ENCODE results near the gene HIBADH. TPM values are rescaled to one million over a fixed set of nuclear protein-coding genes. Genes with fewer than 3 reads are reported as not detected.
"Not testable (repeated sequence)": the region's sequence is repeated elsewhere in the genome, so short reads cannot be mapped to it uniquely, and the experiment has no call there.

HIBADH gene
- total RNA-seq, 4 donors from 2014 or later = 38.9 to 58.8 (median 52.2) TPM

DNA sequence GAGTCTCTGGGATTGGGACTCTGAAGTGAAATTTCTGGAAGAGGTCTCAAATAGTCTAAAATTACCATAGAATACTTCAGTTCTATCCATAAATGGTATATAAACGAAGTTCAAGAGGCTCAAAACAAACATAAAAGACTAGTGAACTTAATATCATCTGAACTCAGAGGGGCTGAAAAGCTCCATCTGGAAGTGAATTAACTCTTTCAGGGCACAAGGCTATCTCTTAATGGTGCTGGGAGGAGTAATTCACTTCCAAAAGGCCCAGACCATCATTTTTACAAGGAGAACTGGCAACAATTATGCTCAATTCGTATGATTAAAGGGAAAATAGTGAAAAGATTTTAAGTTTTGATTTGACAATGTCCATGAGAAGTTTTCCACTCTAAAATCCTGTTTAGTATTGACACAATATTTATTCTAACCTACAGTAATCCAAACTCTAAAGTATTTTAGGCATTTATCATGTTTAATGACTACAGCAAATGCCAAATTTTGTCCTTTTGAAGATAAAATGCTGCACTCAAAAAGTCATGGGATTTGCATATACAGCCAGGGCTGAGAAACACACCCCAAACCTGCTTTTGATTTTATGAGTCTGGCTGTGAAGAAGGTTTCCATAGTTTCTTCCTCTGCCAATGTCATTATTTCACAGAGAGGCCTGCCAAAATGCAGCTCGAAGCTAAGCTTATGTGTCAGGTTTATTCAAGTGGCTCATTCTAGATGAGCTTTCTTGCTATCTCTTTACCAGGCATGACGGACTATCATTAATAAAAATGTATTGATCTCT is 143.9 kb downstream of the HIBADH start:
- H3K4me1 ChIP-seq = peaks cover 0 to 4% of the 10 kb centered on the region in 2 donors
- peak in 1 of 2 donors; percentile 22 for DNase-seq
- H3K36me3 ChIP-seq = no peaks in the 10 kb centered on the region
- no peaks in the 10 kb centered on the region for H3K27me3 ChIP-seq
- intact Hi-C loops (cut with DNase I; ENCODE audit: low total_unique reads) = no loop called here
- no peak overlapping the region for H3K4me3 ChIP-seq
- peak overlapping the region; percentile 7 to 16 for H3K27ac ChIP-seq
- H3K9me3 ChIP-seq = no peaks in the 10 kb centered on the region
- TF ChIP-seq CTCF (IDR thresholded peaks at IDR 0.05) (no peak), POLR2A (IDR thresholded peaks at IDR 0.05) (no peak)

- H3K27me3 ChIP-seq = no peaks in the 10 kb centered on the region
- no peak for TF ChIP-seq POLR2A (IDR thresholded peaks at IDR 0.05)
- TF ChIP-seq CTCF (IDR thresholded peaks at IDR 0.05) = no peak
- H3K36me3 ChIP-seq = no peaks in the 10 kb centered on the region
- no peak for DNase-seq
- peaks cover 0 to 4% of the 10 kb centered on the region in 2 donors for H3K4me1 ChIP-seq
- no peak overlapping the region for H3K4me3 ChIP-seq
- no peak overlapping the region for H3K27ac ChIP-seq
- H3K9me3 ChIP-seq = no peaks in the 10 kb centered on the region
- intact Hi-C loops (cut with DNase I; ENCODE audit: low total_unique reads) = no loop called here
These were observed 146.3 kb downstream of the HIBADH start for GRCh38 chr7:27516421-27516820.

DNA sequence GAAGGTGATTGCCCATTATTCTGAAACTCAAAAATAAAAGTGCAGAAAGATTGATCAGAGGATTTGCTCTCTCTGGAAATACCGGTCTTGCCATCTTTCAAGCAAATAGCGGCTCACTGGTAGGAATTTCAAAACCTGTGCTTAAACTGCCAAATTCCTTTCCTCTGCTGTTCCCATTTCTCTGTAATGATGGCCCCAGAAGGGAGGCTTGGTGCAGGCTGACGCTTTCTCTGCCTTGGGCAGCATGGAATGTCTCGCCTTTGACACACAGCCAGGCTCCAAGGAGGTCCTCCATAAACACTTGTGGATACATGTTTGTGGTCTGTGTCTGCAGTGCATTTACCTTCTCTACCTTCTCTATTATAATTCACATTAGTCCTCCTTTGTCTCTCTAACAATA is 146.8 kb downstream of the HIBADH start:
- H3K4me3 ChIP-seq = no peak overlapping the region
- H3K9me3 ChIP-seq = no peaks in the 10 kb centered on the region
- intact Hi-C loops (cut with DNase I; ENCODE audit: low total_unique reads) = no loop called here
- H3K4me1 ChIP-seq = peaks cover 0 to 3% of the 10 kb centered on the region in 2 donors
- H3K27ac ChIP-seq = no peak overlapping the region
- TF ChIP-seq CTCF (IDR thresholded peaks at IDR 0.05) = no peak
- no peak for TF ChIP-seq POLR2A (IDR thresholded peaks at IDR 0.05)
- no peaks in the 10 kb centered on the region for H3K36me3 ChIP-seq
- no peaks in the 10 kb centered on the region for H3K27me3 ChIP-seq
- no peak for DNase-seq

DNA sequence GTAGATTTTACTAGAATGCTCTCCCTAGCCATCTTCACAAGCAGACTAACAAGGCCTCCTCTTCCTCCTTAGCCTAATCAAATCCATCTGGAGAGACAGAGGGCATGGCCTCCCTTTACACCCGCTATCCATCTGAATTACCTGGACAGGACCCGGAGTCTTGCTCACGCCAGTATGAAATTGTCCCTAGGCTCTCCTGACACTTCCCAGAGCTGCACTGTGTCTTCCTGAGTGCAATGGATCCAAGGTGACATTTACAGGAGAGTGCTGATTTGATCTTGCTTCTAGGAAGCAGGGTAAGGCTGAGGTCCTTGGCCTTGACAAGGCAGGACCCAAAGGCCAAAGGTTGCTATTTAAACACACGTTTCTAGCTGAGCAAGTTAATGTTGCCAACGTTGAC is 147.8 kb downstream of the HIBADH start:
- H3K36me3 ChIP-seq = no peaks in the 10 kb centered on the region
- DNase-seq = no peak
- no peak overlapping the region for H3K27ac ChIP-seq
- H3K4me1 ChIP-seq = no peaks in the 10 kb centered on the region
- H3K4me3 ChIP-seq = no peak overlapping the region
- H3K27me3 ChIP-seq = no peaks in the 10 kb centered on the region
- intact Hi-C loops (cut with DNase I; ENCODE audit: low total_unique reads) = no loop called here
- no peak for TF ChIP-seq CTCF (IDR thresholded peaks at IDR 0.05)
- no peak for TF ChIP-seq POLR2A (IDR thresholded peaks at IDR 0.05)
- H3K9me3 ChIP-seq = no peaks in the 10 kb centered on the region

- no peak for TF ChIP-seq CTCF (IDR thresholded peaks at IDR 0.05)
- no peak for TF ChIP-seq POLR2A (IDR thresholded peaks at IDR 0.05)
These were observed 148.8 kb downstream of the HIBADH start for GRCh38 chr7:27513885-27514284.

GRCh38 chr7:27511370-27511769 is 151.3 kb downstream of the HIBADH start:
- H3K4me1 ChIP-seq; H3K36me3 ChIP-seq; H3K27me3 ChIP-seq; H3K9me3 ChIP-seq; intact Hi-C loops (cut with DNase I; ENCODE audit: low total_unique reads); H3K27ac ChIP-seq; H3K4me3 ChIP-seq; DNase-seq: not testable (repeated sequence)

More at GRCh38 chr7:27513885-27514284, 148.8 kb downstream of the HIBADH start:
- Histone ChIP-seq H3K27me3 (no peaks in the 10 kb centered on the region), H3K36me3 (no peaks in the 10 kb centered on the region), H3K27ac (no peak overlapping the region), H3K4me1 (no peaks in the 10 kb centered on the region), H3K4me3 (no peak overlapping the region), H3K9me3 (no peaks in the 10 kb centered on the region)
- DNase-seq = no peak
- intact Hi-C loops (cut with DNase I; ENCODE audit: low total_unique reads) = no loop called here
